Gastroesophageal sphincter (tissue), 3 donors: ENCODE data around the gene AK8.

Experiments used
- CTCF ChIP-seq, 4 experiments: fragments of 200-600 bp in 2 of 4; fragments of 450-650 bp in 2 of 4; sonication (generic) in 1 of 4; IDR thresholded peaks; one replicate each; pipeline ENCODE4 v1.5.1; 2017 to 2019; ENCODE audit warnings: antibody characterized with exemption in 4 of 4, mild to moderate bottlenecking in 2 of 4, moderate library complexity in 2 of 4
- EP300 ChIP-seq: sonication (generic); formaldehyde crosslinking; IDR thresholded peaks from one replicate; pipeline ENCODE4 v1.6.1; 2017; ENCODE audit warnings: antibody characterized with exemption, mild to moderate bottlenecking
- POLR2A ChIP-seq, 2 donors: fragments of 450-650 bp; IDR thresholded peaks; one replicate each; pipeline ENCODE4 v1.6.1; 2017; ENCODE audit warnings: antibody characterized with exemption in 2 of 2, mild to moderate bottlenecking in 2 of 2, moderate library complexity in 1 of 2

GRCh38 chr9:132760057-132760456 is 118.0 kb downstream of the AK8 start:
- TF ChIP-seq CTCF (IDR thresholded peaks at IDR 0.05), result no peak
- no peak for TF ChIP-seq EP300
- no peak for TF ChIP-seq POLR2A (IDR thresholded peaks at IDR 0.05)
